Amygdala (tissue), 56 donors: ENCODE data around the gene KCNK4.
A peak's percentile ranks its signal among the peaks of the same experiment; 100 is the strongest.

Experiments
- DNase-seq, 56 donors: peaks; one replicate each; lab custom pipeline; 2025; lab: John Stamatoyannopoulos, UW

Gene KCNK4

GRCh38 chr11:64340671-64341335, 49.7 kb downstream of the KCNK4 start:
- peak in 7 of 56 donors; percentile 16 to 39 (median 23) for DNase-seq

GRCh38 chr11:64341429-64341828, 50.3 kb downstream of the KCNK4 start:
- DNase-seq = no peak

- DNase-seq = peak in 47 of 56 donors; percentile 17 to 80 (median 52)
Measured at GRCh38 chr11:64341851-64342791, 51.0 kb downstream of the KCNK4 start.

- DNase-seq = no peak
Measured at GRCh38 chr11:64342869-64343745, 52.0 kb downstream of the KCNK4 start.

- peak in 1 of 56 donors; percentile 16 for DNase-seq
Measured at GRCh38 chr11:64343767-64344559, 52.9 kb downstream of the KCNK4 start.

- DNase-seq = no peak
Measured at GRCh38 chr11:64344787-64345186, 53.7 kb downstream of the KCNK4 start.

- no peak for DNase-seq
Measured at GRCh38 chr11:64347193-64347867, 56.2 kb downstream of the KCNK4 start.

- DNase-seq = peak in 6 of 56 donors; percentile 11 to 56 (median 35)
Measured at GRCh38 chr11:64348383-64349024, 57.4 kb downstream of the KCNK4 start.

GRCh38 chr11:64349025-64349387, 57.9 kb downstream of the KCNK4 start:
- no peak for DNase-seq

- DNase-seq = no peak
Measured at GRCh38 chr11:64349404-64349803, 58.3 kb downstream of the KCNK4 start.
